ENCODE measurements around the gene CCDC14. TPM values are rescaled to one million over a fixed set of nuclear protein-coding genes. Genes with fewer than 3 reads are reported as not detected.

CCDC14 gene
- total and polyA plus RNA-seq, 9 of the 15 experiments (the other 6 are each of a cell fraction or from before 2014, with no cell fraction given), result 18.6 to 107 (median 57.3) TPM

- TF ChIP-seq ZNF280B (CRISPR knock-in tag; IDR thresholded peaks at IDR 0.05) (no peak), GTF2F1 (IDR thresholded peaks at IDR 0.05; ENCODE audit: low read depth, low read length) (no peak), RFX5 (IDR thresholded peaks at IDR 0.05; ENCODE audit: low read depth, low read length) (no peak)
These were observed 12.6 kb downstream of the CCDC14 start (continued) for GRCh38 chr3:123948449-123948848.

GRCh38 chr3:123947482-123947881 is 13.5 kb downstream of the CCDC14 start:
- Histone ChIP-seq H2AFZ (ENCODE audit: low read depth, low read length) (no peak overlapping the region), H3K9ac (ENCODE audit: insufficient read depth in 1 of 2, low read depth in 2 of 2, low read length in 2 of 2) (no peak overlapping the region), H3K27ac (ENCODE audit: extremely low read depth, low read depth, low read length) (no peak overlapping the region), H3K9me1 (ENCODE audit: control insufficient read depth, insufficient read depth, low read length) (no peaks in the 10 kb centered on the region), H3K9me3 (replicated peaks; ENCODE audit: control insufficient read depth, insufficient read depth, low read depth, low read length) (no peaks in the 10 kb centered on the region), H3K27me3 (ENCODE audit: control insufficient read depth in 2 of 2, insufficient read depth in 2 of 2, low read length in 2 of 2) (no peaks in the 10 kb centered on the region), H3K36me3 (ENCODE audit: control insufficient read depth, insufficient read depth, low read length) (peaks cover 72% of the 10 kb centered on the region; the same call in 2 of the 3 replicates), H3K4me2 (ENCODE audit: insufficient read depth, low read length) (no peak overlapping the region), H3K4me1 (replicated peaks in 1 of 2; ENCODE audit: control insufficient read depth in 2 of 2, insufficient read depth in 2 of 2, low read length in 2 of 2) (no peaks in the 10 kb centered on the region), H3K4me3 (no peak overlapping the region), H4K20me1 (replicated peaks; ENCODE audit: control insufficient read depth, insufficient read depth, low read length) (no peaks in the 10 kb centered on the region), H3K79me2 (ENCODE audit: control insufficient read depth, insufficient read depth, low read length) (no peaks in the 10 kb centered on the region)
- ChIA-PET POLR2A (interaction anchor here (0.8 to 0.9 kb wide), 2 partner anchors 9 to 13 kb away, joined by 3 read pairs; partner anchors contain the start of gene CCDC14), CTCF (ENCODE audit: low intra/inter-chr PET ratio) (no interaction called here)
- FAIRE-seq, result no peak
- no peak for DNase-seq (ENCODE audit: extremely low read depth in 1 of 4, low spot score in 3 of 4)
- intact Hi-C loops (cut with micrococcal nuclease), result no loop called here
- ATAC-seq, result no peak
- BruUV-seq (replicated peaks), result no TSS peak
- in situ Hi-C loops (cut with MboI), result no loop called here
- no peak for TF ChIP-seq TCF3 (CRISPR knock-in tag; IDR thresholded peaks at IDR 0.05)
- TF ChIP-seq MGA (IDR thresholded peaks at IDR 0.05), result no peak
- no peak for TF ChIP-seq ZNF239 (CRISPR knock-in tag; IDR thresholded peaks at IDR 0.05)
- no peak for TF ChIP-seq SMAD4 (CRISPR knock-in tag; conservative IDR thresholded peaks at IDR 0.05)
- TF ChIP-seq GATA2 (CRISPR knock-in tag; IDR thresholded peaks at IDR 0.05), result no peak
- no peak for TF ChIP-seq ZBED1 (IDR thresholded peaks at IDR 0.05)
- no peak for TF ChIP-seq TRIM28 (IDR thresholded peaks at IDR 0.05)
